ENCODE results near the gene CRYGC.

GRCh38 chr2:208103616-208104015 lies 26.0 kb downstream of the CRYGC start:
- TF ChIP-seq, protein P1, sequence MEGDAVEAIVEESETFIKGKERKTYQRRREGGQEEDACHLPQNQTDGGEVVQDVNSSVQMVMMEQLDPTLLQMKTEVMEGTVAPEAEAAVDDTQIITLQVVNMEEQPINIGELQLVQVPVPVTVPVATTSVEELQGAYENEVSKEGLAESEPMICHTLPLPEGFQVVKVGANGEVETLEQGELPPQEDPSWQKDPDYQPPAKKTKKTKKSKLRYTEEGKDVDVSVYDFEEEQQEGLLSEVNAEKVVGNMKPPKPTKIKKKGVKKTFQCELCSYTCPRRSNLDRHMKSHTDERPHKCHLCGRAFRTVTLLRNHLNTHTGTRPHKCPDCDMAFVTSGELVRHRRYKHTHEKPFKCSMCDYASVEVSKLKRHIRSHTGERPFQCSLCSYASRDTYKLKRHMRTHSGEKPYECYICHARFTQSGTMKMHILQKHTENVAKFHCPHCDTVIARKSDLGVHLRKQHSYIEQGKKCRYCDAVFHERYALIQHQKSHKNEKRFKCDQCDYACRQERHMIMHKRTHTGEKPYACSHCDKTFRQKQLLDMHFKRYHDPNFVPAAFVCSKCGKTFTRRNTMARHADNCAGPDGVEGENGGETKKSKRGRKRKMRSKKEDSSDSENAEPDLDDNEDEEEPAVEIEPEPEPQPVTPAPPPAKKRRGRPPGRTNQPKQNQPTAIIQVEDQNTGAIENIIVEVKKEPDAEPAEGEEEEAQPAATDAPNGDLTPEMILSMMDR (IDR thresholded peaks at IDR 0.05; ENCODE audit: low read length): no peak
- no peak for TF ChIP-seq EZH2 (optimal IDR thresholded peaks at IDR 0.05; ENCODE audit: low read depth, low read length)
